ENCODE data around the gene TUBGCP4.

- TF ChIP-seq, protein P1, sequence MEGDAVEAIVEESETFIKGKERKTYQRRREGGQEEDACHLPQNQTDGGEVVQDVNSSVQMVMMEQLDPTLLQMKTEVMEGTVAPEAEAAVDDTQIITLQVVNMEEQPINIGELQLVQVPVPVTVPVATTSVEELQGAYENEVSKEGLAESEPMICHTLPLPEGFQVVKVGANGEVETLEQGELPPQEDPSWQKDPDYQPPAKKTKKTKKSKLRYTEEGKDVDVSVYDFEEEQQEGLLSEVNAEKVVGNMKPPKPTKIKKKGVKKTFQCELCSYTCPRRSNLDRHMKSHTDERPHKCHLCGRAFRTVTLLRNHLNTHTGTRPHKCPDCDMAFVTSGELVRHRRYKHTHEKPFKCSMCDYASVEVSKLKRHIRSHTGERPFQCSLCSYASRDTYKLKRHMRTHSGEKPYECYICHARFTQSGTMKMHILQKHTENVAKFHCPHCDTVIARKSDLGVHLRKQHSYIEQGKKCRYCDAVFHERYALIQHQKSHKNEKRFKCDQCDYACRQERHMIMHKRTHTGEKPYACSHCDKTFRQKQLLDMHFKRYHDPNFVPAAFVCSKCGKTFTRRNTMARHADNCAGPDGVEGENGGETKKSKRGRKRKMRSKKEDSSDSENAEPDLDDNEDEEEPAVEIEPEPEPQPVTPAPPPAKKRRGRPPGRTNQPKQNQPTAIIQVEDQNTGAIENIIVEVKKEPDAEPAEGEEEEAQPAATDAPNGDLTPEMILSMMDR (IDR thresholded peaks at IDR 0.05) = no peak
- TF ChIP-seq EP300 (IDR thresholded peaks at IDR 0.05) (no peak), POLR2A (IDR thresholded peaks at IDR 0.05) (no peak)
Observed at GRCh38 chr15:43436395-43436794, 65.5 kb downstream of the TUBGCP4 start.
